NCI-H187 treated with DMSO at 0.1 percent for 48 hours (cell line): ENCODE data around the gene FAIM2.
"Not testable (repeated sequence)": the region's sequence is repeated elsewhere in the genome, so short reads cannot be mapped to it uniquely, and the experiment has no call there.

ENCODE experiments used
- DNase-seq: peaks from one replicate; lab custom pipeline; 2025; lab: John Stamatoyannopoulos, UW

Gene FAIM2

DNA sequence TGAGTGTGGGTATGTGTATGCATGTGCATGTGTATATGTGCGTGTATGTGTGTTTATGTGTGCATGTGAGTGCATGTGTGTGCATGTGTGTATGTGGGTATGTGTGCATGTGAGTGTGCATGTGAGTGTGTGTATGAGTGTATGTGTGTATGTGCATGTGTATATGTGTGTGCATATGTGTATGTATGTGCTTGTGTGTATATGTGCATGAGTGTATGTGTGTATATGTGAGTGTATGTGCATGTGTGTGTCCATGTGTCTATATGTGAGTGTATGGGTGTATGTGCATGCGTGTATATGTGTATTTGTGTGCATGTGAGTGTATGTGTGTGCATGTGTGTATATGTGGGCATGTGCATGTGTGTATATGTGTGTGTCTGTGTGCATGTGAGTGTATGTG, 25.7 kb downstream of the FAIM2 start:
- DNase-seq, result no peak

GRCh38 chr12:49877066-49877465, 26.6 kb downstream of the FAIM2 start:
- DNase-seq, result no peak

DNA sequence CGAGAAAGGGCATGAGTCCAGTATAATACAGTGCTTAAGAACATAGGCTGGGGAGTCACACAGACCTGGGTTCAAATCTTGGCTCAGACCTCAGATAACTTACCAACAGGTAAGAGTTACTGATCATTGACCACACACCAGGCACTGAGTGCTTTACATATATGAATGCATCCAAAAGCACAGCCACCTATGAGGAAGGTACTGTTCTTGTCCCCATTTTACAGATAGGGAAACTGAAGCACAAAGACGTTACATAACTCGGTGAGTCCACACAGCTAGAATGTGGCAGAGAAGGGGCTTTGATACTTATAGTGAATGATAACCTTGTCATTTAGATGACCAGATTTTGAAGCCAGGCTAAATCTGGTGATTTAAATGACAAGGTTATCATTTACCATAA, 27.6 kb downstream of the FAIM2 start:
- DNase-seq, result no peak

DNA sequence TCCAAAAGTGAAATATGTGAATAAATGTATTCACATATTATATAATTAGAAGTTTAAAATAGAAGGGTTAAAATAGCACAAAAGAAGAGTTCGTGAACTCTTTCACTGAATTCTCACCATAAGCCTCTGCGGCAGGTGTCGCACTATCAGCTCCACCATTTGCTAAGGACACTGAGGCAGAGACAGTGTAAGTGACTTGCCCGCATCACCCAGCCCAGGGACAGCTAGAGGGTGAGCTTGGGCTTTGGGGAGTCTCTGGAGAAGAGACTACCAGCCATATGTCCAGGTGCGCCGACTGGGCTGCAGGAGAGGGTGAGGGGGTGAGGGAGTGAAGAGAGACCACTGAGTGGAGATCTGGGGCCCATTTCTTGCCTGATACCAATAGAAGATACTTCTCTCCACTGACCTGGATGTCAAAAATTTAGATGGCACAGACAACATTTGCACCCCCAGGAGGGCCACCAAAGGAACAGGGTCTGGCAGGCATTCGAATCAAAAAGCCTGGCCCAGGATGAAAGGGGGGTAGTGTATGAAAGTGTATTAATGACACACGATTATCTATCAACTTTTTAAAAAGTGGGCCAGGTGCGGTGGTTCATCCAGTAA, 28.5 kb downstream of the FAIM2 start:
- DNase-seq, result no peak

- DNase-seq, result no peak
Measured at GRCh38 chr12:49874142-49874897, 29.4 kb downstream of the FAIM2 start.

DNA sequence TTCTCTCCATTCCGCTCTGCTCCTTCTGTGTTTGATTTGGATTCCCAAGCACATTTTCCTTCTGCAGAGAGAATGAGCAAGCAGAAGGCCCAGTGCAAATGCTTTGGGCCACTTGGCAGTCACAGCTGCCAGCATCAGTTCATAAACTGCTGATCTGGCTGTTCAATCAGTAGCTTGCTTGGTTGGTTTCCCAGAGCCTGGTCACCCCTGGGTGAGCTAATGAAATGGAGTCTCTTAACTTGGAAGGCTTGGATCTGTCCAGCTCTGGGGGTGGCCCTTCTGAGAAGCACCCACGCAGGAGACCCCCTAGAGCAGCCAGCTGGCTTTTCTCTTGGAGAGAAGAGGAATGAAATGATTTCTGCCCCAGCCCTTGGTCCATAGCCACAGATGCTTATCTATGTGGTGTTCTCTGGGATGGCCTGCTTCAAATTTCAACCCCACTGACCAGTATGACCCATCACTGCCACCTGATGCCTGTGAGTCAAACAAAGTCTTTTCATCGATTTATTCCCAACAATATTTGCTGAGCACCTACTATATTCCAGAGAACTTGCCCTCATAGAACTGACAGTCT, 30.3 kb downstream of the FAIM2 start:
- no peak for DNase-seq

GRCh38 chr12:49872781-49873181, 30.9 kb downstream of the FAIM2 start:
- DNase-seq, result no peak

DNA sequence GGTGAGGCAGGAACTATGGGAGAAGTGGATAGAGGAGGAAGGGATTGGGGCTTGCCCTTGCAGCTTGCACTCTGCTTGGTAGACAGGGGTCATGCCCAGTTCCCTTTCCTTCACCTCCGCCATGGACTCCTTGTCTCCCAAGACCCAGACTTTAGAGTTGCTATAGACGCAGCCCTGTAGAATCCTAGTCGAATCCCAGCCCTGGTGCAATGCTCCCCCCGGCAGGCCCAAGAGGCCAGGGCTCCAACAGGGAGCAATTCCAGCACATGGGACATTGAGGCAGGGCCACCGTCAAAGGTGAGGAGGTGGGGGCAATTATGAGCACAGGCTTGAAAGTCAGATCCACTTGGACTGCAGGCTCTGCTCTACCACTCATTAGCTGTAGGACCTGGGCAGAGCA, 31.3 kb downstream of the FAIM2 start:
- DNase-seq, result no peak

GRCh38 chr12:49871811-49872251, 31.9 kb downstream of the FAIM2 start:
- not testable (repeated sequence) for DNase-seq

DNA sequence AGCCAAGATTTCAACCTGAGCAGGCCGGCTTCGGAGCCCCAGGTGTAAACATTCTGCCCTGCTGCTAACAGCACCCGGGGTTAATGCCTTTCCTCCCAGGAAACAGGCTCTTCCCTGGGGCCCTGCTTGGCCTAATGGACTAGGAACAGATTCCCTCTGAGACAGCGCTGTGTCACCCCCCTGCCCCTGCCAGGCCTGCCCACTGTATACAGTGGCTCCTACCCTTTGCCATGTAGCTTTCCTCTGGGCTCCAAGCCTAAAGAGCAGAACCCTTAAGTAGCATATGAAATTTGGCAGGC, 32.5 kb downstream of the FAIM2 start:
- DNase-seq, result no peak

- no peak for DNase-seq
Measured at GRCh38 chr12:49870501-49871262, 33.0 kb downstream of the FAIM2 start.

GRCh38 chr12:49869816-49870500, 33.7 kb downstream of the FAIM2 start:
- no peak for DNase-seq

DNA sequence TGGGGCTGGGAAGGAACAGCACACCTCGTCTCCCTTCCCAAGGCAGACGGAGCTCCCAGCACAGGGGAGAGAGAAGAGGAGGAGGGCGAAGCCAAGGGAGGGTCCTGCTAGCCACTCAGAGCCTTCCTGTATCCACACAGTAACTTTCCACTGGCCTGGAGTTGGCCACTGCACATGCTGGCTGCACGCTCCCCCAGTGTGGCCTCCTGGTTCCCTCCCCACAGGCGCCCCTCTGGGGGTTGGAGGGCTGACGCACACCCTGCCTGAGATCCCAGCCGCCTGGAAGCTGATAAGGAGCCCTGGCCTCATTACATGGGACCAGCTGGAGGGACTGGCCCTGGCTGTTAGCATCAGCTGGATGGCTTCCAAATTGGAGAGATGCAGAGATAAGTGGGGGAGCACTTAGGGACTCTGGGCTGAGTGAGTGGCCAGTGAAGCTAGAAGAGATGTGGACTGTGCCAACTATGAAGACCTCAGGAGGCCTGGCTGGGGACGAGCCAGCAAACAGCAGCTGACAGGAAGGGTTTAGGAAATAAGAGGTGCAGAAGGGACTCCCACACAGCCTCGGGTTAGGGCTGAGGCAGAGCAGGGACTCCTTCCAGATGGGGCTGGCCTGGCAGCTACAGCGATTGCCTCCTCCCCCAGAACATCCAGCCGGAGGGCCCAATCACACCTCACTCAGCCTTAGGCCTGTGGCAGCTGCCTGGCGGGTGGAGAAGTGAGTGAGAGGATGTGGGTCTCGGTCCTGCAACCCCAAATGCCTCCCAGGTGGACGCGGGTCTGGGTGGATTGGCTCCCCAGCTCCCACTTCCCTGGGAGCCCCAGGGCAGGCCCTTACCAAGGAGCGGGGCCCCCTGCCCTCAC, 34.5 kb downstream of the FAIM2 start:
- peak; percentile 43 for DNase-seq

DNA sequence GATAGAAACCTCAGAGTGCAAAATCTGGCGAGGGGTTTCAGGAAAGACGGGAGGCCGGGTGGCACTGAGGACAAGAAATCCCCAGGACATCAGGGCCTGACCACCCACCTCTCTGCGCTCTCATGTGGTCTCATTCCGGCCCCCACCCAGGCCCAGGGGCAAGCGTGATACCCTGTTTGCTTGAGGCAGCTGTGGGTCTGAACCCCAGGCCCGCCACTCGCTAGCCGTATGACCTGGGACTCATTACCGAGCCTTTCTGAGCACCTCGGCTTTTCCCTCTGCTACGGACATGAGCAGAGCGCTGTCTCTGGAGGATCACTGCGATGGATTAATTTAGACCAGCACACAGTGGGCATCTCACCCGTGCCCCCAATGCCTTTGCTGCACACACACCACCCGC, 35.3 kb downstream of the FAIM2 start:
- DNase-seq, result no peak

DNA sequence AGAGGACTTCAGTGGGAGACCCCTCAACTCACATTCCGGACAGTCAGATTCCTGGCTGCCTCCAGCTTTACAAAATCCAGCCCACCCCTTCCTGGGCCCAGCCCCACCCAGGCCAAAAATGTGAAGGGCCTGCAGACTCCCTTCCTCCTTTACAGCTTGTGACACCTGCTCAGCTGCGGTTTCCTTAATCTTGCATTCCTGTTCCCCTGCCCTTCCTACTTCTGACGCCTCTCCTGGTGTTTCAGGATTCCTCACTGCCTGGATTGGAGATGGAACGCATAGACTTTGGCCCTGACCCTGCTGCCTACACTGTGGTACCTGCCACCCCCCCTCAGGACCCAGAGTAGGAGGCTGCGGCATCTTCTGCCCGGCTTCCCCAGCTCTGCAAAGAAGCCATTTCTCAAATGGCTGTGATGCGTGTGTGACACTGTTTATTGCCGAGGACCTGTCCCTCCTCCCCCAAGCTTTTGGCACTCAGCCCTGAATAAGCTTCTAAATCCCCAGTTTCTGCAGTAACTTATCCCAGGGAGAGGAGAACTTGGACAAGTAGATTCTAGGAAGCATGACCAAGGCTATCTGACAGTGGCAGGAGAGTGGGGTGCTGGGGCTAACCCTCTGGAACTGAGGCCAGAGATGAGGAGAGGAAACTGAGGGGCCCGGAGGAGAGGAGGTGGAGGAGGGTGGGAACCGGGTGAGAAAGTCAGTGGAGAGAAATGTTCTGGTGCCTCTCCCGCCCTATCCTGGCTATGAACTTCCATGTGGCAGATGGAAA, 35.9 kb downstream of the FAIM2 start:
- no peak for DNase-seq

DNA sequence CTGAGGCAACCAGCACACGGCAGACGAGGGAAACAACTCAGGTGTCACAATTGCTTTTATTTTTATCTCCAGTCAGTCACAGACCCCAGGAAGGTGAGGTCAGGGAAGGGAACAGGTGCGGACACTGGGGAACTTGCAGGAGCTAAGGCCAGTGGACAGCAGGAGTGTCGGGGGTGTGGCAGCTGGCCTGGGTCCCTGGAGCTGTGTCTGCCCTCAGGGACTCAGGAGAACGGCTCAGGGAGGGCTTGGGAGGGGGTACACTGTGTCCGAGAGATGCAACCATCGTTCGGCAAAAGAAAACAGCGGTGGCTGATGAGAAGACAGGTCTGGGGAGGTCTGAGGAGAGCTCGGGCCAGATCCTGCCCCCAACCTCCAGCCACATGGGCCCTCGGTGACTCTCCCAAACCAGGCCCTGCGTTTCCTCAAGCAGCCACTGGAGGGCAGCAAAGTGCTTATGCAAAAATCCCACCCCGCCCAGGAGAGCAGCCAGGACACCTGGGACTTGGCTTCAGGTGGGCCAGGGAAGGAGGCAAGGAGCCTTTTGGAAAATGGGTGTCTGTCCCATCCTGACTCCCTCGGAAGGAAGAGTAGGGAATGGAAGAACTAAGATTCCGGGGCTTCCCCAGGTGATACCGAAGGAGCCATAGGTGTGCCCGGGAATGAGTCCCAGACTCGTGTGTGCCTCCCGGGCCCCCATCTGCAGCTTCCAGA, 36.7 kb downstream of the FAIM2 start:
- no peak for DNase-seq

DNA sequence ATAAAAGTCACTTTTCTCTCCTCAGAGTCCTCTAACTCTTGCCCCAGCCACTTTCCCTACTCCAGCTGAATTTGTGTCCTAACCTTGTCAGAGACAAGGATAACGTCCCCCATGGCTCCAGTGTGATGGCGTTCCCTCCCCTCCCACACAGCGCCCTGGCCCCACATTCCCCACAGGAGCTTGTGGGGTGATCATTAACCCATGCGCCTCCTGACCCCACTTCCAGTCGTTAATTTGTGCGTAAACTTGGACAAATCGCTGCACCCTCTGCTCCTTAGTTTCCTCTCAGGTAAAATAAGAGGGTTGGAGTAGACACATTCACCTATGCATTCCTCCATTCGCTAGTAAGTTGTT, 37.9 kb downstream of the FAIM2 start:
- no peak for DNase-seq

GRCh38 chr12:49865109-49865781, 38.5 kb downstream of the FAIM2 start:
- no peak for DNase-seq

GRCh38 chr12:49864798-49865090, 39.0 kb downstream of the FAIM2 start:
- DNase-seq, result no peak
